ENCODE measurements around the gene SLC31A1. TPM values are rescaled to one million over a fixed set of nuclear protein-coding genes. Genes with fewer than 3 reads are reported as not detected.

The SLC31A1 gene
- polyA plus RNA-seq, 1 experiment = 25.7 TPM

- ChIA-PET POLR2A (no interaction called here), CTCF (interaction anchor here (0.9 to 1.2 kb wide), 3 partner anchors 18 to 108 kb away, joined by 3 read pairs; no protein-coding TSS in a partner anchor)
- DNase-seq (ENCODE audit: low read depth) = no peak
- Histone ChIP-seq H3K4me3 (ENCODE audit: low read depth, low read length) (no peak overlapping the region), H3K27me3 (ENCODE audit: control insufficient read depth, insufficient read depth, low read length) (peaks cover 3% of the 10 kb centered on the region), H3K36me3 (ENCODE audit: control insufficient read depth, insufficient read depth, low read length) (no peaks in the 10 kb centered on the region)
- no peak for TF ChIP-seq CTCF (IDR thresholded peaks at IDR 0.05; ENCODE audit: insufficient read depth, low read depth, low read length)
These were observed 78.5 kb downstream of the SLC31A1 start for GRCh38 chr9:113299800-113300292.

DNA sequence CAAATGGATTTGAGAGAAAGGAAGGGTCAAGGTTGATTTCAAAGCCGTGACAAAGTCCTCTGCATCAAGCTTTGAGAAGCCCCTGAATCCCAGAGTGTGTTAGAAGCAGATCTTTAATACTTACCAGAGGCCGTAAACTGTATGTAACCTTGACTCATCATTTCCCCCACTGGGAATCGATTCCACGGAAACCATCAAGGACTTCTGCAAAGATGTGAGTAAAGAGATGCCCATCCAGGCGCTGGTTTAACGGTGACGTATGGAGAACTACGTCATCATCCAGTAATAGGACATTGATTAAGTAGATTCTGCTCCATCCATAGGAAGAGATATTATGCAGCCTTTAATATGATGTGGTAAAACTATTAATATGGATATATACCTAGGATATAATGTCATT lies 80.2 kb downstream of the SLC31A1 start:
- ChIA-PET CTCF (interaction anchor here (1.2 to 1.3 kb wide), 2 partner anchors 8 to 106 kb away, joined by 3 read pairs; no protein-coding TSS in a partner anchor), POLR2A (no interaction called here)
- no peak for DNase-seq (ENCODE audit: low read depth)
- peaks cover 4% of the 10 kb centered on the region for H3K27me3 ChIP-seq (ENCODE audit: control insufficient read depth, insufficient read depth, low read length)
- H3K4me3 ChIP-seq (ENCODE audit: low read depth, low read length) = no peak overlapping the region
- TF ChIP-seq CTCF (IDR thresholded peaks at IDR 0.05; ENCODE audit: insufficient read depth, low read depth, low read length) = no peak
- H3K36me3 ChIP-seq (ENCODE audit: control insufficient read depth, insufficient read depth, low read length) = no peaks in the 10 kb centered on the region

- no peaks in the 10 kb centered on the region for H3K36me3 ChIP-seq (ENCODE audit: control insufficient read depth, insufficient read depth, low read length)
- H3K27me3 ChIP-seq (ENCODE audit: control insufficient read depth, insufficient read depth, low read length) = peaks cover 4% of the 10 kb centered on the region
- POLR2A ChIA-PET = no interaction called here
- no peak for TF ChIP-seq CTCF (IDR thresholded peaks at IDR 0.05; ENCODE audit: insufficient read depth, low read depth, low read length)
- no peak for DNase-seq (ENCODE audit: low read depth)
- H3K4me3 ChIP-seq (ENCODE audit: low read depth, low read length) = no peak within 1 kb of the TSS
- CTCF ChIA-PET = interaction anchor here (0.9 kb wide), 1 partner anchor 103 kb away, joined by 3 read pairs; no protein-coding TSS in a partner anchor
These were observed 81.6 kb downstream of the SLC31A1 start, which contains the start of gene RNF183 for GRCh38 chr9:113302792-113303418. TSS of gene RNF183 (minus strand) at chr9:113303376. CDS start at chr9:113298184, 5,192 bp downstream.

- CTCF ChIA-PET = no interaction called here
- Histone ChIP-seq H3K4me3 (ENCODE audit: low read depth, low read length) (no peak overlapping the region), H3K27me3 (ENCODE audit: control insufficient read depth, insufficient read depth, low read length) (peaks cover 2% of the 10 kb centered on the region; the same call in 1 of the 2 replicates), H3K36me3 (ENCODE audit: control insufficient read depth, insufficient read depth, low read length) (no peaks in the 10 kb centered on the region)
- no peak for TF ChIP-seq CTCF (IDR thresholded peaks at IDR 0.05; ENCODE audit: insufficient read depth, low read depth, low read length)
- no peak for DNase-seq (ENCODE audit: low read depth)
- POLR2A ChIA-PET = no interaction called here
These were observed 85.2 kb downstream of the SLC31A1 start for GRCh38 chr9:113306566-113306965.

GRCh38 chr9:113307396-113307975 lies 86.1 kb downstream of the SLC31A1 start:
- H3K4me3 ChIP-seq (ENCODE audit: low read depth, low read length) = no peak overlapping the region
- H3K36me3 ChIP-seq (ENCODE audit: control insufficient read depth, insufficient read depth, low read length) = no peaks in the 10 kb centered on the region
- no peak for DNase-seq (ENCODE audit: low read depth)
- CTCF ChIA-PET = interaction anchor here (1.4 to 7.6 kb wide), 4 partner anchors 11 to 275 kb away, joined by 4 to 74 read pairs (median 6); partner anchors contain the start of gene ALAD
- POLR2A ChIA-PET = no interaction called here
- TF ChIP-seq CTCF (IDR thresholded peaks at IDR 0.05; ENCODE audit: insufficient read depth, low read depth, low read length) = no peak
- peaks cover 2% of the 10 kb centered on the region; the same call in 1 of the 2 replicates for H3K27me3 ChIP-seq (ENCODE audit: control insufficient read depth, insufficient read depth, low read length)

Data from BJ (cell line).